Parathyroid adenoma (tissue), 2 donors: ENCODE data around the gene CCSER1.
"Not testable (repeated sequence)": the region's sequence is repeated elsewhere in the genome, so short reads cannot be mapped to it uniquely, and the experiment has no call there.

ENCODE experiments used
- H2AFZ ChIP-seq: fragments of 300-600 bp; sonication (generic); one replicate; pipeline ENCODE4 v1.7.0; 2017; ENCODE audit warnings: antibody characterized with exemption, mild to moderate bottlenecking
- H3K27ac ChIP-seq: fragments of 300-600 bp; sonication (generic); one replicate; pipeline ENCODE4 v1.7.0; 2017
- H3K27me3 ChIP-seq: fragments of 300-600 bp; sonication (generic); one replicate; pipeline ENCODE4 v1.7.0; 2017; ENCODE audit warnings: low read length; ENCODE audit not compliant: control insufficient read depth, insufficient read depth
- H3K36me3 ChIP-seq: fragments of 300-600 bp; sonication (generic); one replicate; pipeline ENCODE4 v1.7.0; 2017; ENCODE audit warnings: low read length; ENCODE audit not compliant: control insufficient read depth, insufficient read depth
- H3K4me1 ChIP-seq: fragments of 300-600 bp; sonication (generic); one replicate; pipeline ENCODE4 v1.7.0; 2017; ENCODE audit warnings: control low read depth
- H3K4me2 ChIP-seq: fragments of 300-600 bp; sonication (generic); one replicate; pipeline ENCODE4 v1.7.0; 2017; ENCODE audit warnings: low read length
- H3K4me3 ChIP-seq: fragments of 300-600 bp; sonication (generic); one replicate; pipeline ENCODE4 v1.7.0; 2017; ENCODE audit warnings: low read depth, low read length
- H3K79me2 ChIP-seq: fragments of 300-600 bp; sonication (generic); one replicate; pipeline ENCODE4 v1.7.0; 2017; ENCODE audit warnings: control low read depth
- H3K9ac ChIP-seq: fragments of 300-600 bp; sonication (generic); one replicate; pipeline ENCODE4 v1.7.0; 2017; ENCODE audit warnings: mild to moderate bottlenecking
- H3K9me3 ChIP-seq: fragments of 300-600 bp; sonication (generic); one replicate; pipeline ENCODE4 v1.7.0; 2017; ENCODE audit warnings: low read length; ENCODE audit not compliant: control insufficient read depth
- TF ChIP-seq, protein P1 (sequence below): fragments of 300-600 bp; sonication (generic); IDR thresholded peaks from one replicate; pipeline ENCODE4 v1.7.0; 2017; ENCODE audit warnings: antibody characterized with exemption, mild to moderate bottlenecking
- donor health status: primary hyperparathyroidism.

Gene CCSER1

DNA sequence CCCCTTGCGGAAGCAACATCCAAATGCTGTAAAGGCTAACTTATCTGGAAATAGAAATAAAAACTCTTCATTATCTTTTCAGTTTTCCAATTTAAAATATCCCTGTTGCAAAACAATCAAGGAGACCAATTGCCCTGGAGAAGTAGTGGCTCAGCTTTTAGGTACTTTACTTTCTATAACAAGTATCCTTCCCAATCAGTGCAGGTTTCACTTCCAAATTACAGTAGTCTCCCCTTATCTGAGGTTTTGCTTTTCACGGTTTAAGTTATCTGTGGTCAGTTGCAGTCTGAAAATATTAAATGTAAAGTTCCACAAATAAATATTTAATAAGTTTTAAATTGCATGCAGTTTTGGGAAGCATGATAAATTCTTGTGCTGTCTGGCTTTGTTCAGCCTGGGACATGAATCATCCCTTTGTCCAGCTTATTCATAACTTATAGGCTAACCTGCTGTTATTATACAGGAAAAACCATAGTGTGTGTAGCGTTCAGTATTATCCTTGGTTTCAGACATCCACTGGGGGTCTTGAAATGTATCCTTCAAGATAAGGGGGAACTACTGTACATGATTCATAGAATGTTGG, 1203.5 kb downstream of the CCSER1 start:
- TF ChIP-seq, protein P1, sequence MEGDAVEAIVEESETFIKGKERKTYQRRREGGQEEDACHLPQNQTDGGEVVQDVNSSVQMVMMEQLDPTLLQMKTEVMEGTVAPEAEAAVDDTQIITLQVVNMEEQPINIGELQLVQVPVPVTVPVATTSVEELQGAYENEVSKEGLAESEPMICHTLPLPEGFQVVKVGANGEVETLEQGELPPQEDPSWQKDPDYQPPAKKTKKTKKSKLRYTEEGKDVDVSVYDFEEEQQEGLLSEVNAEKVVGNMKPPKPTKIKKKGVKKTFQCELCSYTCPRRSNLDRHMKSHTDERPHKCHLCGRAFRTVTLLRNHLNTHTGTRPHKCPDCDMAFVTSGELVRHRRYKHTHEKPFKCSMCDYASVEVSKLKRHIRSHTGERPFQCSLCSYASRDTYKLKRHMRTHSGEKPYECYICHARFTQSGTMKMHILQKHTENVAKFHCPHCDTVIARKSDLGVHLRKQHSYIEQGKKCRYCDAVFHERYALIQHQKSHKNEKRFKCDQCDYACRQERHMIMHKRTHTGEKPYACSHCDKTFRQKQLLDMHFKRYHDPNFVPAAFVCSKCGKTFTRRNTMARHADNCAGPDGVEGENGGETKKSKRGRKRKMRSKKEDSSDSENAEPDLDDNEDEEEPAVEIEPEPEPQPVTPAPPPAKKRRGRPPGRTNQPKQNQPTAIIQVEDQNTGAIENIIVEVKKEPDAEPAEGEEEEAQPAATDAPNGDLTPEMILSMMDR: no peak
- Histone ChIP-seq H3K27ac (no peak overlapping the region), H3K9me3 (no peaks in the 10 kb centered on the region), H3K4me2 (no peak overlapping the region), H3K36me3 (no peaks in the 10 kb centered on the region), H2AFZ (no peak overlapping the region), H3K4me3 (no peak overlapping the region), H3K27me3 (no peaks in the 10 kb centered on the region), H3K79me2 (no peaks in the 10 kb centered on the region), H3K9ac (no peak overlapping the region), H3K4me1 (no peaks in the 10 kb centered on the region)

DNA sequence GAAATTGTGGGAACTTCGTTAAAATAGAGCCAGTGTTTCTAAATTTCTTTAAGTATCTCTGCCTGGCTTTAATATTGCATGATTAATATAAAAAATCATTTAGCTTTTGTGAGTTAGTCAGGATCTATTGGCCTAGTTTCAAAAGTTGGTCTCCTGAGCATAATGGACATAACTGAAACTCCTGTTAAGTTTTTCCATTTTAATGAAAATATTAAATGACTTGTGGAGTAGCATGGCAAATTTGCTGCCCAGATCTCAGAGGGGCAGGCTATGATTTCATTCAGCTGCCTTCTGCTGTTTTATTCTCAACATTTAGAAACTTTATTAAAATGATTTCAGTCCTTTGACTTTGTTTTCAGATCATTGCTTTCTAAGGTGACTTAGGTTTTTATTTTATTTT, 1213.6 kb downstream of the CCSER1 start:
- H3K79me2 ChIP-seq: no peaks in the 10 kb centered on the region
- no peaks in the 10 kb centered on the region for H3K9me3 ChIP-seq
- TF ChIP-seq, protein P1: no peak
- H3K4me1 ChIP-seq: no peaks in the 10 kb centered on the region
- H3K9ac ChIP-seq: no peak overlapping the region
- H3K4me3 ChIP-seq: no peak overlapping the region
- H2AFZ ChIP-seq: no peak overlapping the region
- no peaks in the 10 kb centered on the region for H3K36me3 ChIP-seq
- H3K27ac ChIP-seq: no peak overlapping the region
- no peak overlapping the region for H3K4me2 ChIP-seq
- H3K27me3 ChIP-seq: no peaks in the 10 kb centered on the region

DNA sequence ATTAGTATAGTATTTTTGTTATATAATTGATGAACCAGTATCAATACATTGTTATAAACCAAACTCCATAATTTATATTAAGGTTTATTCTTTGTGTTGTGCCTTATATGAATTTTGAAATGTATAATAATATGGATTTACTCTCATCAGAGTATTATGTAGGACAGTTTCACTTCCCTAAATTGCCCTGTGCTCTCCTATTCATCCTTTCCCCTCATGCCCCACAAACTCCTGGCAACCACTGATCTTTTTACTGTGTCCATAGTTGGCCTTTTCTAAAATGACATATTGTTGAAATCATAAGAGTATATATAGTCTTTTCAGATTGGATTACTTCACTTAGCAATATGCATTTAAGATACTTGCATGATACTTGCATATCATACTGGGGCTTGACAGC, 1218.4 kb downstream of the CCSER1 start:
- Histone ChIP-seq H3K9ac (no peak overlapping the region), H3K4me1 (no peaks in the 10 kb centered on the region), H3K36me3 (no peaks in the 10 kb centered on the region), H3K27ac (no peak overlapping the region), H3K27me3 (no peaks in the 10 kb centered on the region), H3K79me2 (no peaks in the 10 kb centered on the region), H3K4me3 (no peak overlapping the region), H2AFZ (no peak overlapping the region), H3K9me3 (no peaks in the 10 kb centered on the region), H3K4me2 (no peak overlapping the region)
- TF ChIP-seq, protein P1: no peak

DNA sequence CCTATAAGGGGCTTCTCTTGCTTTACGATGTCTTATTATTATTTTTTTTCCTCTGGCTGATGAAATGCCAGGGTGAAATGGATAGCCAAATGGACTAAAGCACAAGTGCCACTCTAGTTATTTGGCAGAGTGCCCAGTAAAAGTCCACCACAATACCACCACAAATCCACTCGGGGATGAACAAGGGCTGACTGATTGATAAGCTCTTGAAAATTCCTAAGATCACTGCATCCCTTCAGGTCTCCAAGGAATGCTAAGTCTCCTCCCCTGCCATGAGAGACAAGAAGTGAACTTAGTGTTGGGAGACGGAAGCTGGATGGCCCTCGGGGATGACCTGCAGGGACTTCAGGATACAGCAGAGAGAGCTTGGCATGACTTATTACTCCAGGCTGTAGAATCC, 1229.3 kb downstream of the CCSER1 start:
- not testable (repeated sequence) for H3K4me3 ChIP-seq, H3K27me3 ChIP-seq, H3K79me2 ChIP-seq, H3K4me2 ChIP-seq, H3K9ac ChIP-seq, H3K9me3 ChIP-seq, H3K36me3 ChIP-seq, H3K4me1 ChIP-seq, H2AFZ ChIP-seq, H3K27ac ChIP-seq

DNA sequence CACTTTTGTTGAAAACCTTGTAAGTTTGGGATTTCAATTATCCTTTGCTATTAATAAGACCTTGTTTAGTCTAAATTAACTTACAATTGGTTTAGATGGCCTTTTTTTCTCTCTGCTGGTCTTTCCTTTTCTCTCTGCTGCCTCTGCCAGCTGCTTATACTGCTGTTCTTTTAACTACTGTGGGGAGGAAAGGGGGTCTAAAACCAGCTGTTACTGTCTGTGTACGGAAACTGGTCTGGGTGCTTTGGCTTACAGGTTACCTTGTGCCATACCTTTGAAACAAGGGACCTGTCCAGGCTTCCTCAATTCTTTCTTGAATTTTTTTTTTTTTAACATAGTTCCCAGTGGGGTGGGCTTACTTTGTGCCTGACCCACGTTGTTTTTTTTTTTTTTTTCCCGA, 1230.8 kb downstream of the CCSER1 start:
- not testable (repeated sequence) for H3K9me3 ChIP-seq, H3K4me2 ChIP-seq, H3K27ac ChIP-seq, H3K36me3 ChIP-seq, H2AFZ ChIP-seq, H3K79me2 ChIP-seq, H3K4me3 ChIP-seq, H3K27me3 ChIP-seq, H3K4me1 ChIP-seq, H3K9ac ChIP-seq

DNA sequence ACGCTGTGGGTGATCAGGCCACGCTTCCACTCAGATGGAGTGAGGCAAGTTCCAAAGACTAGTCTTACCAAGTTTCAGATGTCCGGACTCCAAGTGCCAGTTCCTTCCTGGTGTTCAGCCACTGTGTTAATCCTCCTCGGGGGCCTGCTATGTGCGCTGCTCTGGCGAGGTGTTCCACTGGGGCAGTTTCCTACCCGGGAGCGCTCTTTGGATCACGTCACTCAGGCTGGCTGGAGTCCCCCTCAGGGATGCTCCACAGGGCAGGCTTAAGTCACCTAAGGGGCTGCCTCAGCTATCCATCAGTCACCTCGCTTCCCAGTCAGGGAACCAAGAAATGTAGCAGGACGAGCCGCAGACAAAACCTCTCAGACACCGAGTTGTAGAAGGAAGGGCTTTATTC, 1231.4 kb downstream of the CCSER1 start:
- H3K79me2 ChIP-seq, H3K4me1 ChIP-seq, H3K9me3 ChIP-seq, H2AFZ ChIP-seq, H3K27me3 ChIP-seq, H3K9ac ChIP-seq, H3K36me3 ChIP-seq, H3K4me3 ChIP-seq, H3K27ac ChIP-seq, H3K4me2 ChIP-seq: not testable (repeated sequence)
